GM18907 (cell line): ENCODE data around the gene MLYCD.
A peak's percentile ranks its signal among the peaks of the same experiment; 100 is the strongest.
"Not testable (repeated sequence)": the region's sequence is repeated elsewhere in the genome, so short reads cannot be mapped to it uniquely, and the experiment has no call there.

ENCODE experiments used
- ATAC-seq: cut with Tn5 transposase; IDR thresholded peaks from one replicate; pipeline ENCODE4 v1.9.1; 2021; ENCODE audit warnings: mild to moderate bottlenecking, moderate library complexity; ENCODE audit not compliant: unreplicated experiment

MLYCD gene

DNA sequence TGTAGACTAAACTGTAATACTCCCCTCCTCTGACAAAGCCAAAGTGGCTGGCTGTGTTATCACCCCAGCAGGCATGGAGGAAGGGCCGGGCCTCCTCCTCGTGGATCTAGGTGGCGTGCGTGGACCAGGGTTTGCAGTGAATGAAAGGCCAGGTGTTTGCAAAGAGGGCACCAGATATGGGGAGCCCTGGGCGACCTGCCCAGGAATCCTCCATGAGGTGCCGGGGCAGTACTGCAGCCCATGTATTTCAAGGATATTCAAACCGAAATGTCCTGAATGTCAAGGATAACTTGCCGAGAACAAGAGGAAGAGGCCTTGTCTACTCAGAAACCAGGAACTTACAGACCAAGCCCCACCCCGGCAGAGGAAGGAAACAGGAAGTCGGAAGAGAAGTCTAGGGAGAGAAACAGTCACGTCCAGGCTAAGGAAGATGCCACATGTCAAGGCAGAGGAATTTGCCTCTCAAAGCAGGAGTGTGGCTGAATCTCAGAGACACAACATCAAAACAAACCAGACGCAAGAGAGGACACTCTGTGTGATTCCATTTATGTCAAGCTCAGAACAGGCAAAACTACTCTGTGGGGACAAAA, 40.4 kb downstream of the MLYCD start:
- ATAC-seq: no peak

GRCh38 chr16:83940119-83940518, 41.2 kb downstream of the MLYCD start:
- no peak for ATAC-seq

- no peak for ATAC-seq
These were observed 41.9 kb downstream of the MLYCD start for GRCh38 chr16:83940630-83941378.

DNA sequence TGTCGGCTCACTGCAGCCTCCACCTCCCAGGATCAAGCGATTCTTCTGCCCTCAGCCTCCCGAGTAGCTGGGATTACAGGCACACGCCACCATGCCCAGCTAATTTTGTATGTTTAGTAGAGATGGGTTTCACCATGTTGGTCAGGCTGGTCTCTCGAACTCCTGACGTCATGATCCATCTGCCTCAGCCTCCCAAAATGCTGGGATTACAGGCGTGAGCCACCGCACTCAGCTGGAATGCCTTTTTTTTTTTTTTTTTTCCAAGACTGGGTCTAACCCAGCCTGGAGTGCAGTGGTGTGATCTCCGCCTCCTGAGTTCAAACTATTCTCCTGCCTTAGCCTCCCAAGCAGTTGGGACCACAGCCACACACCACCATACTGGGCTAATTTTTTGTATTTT, 42.6 kb downstream of the MLYCD start:
- not testable (repeated sequence) for ATAC-seq

DNA sequence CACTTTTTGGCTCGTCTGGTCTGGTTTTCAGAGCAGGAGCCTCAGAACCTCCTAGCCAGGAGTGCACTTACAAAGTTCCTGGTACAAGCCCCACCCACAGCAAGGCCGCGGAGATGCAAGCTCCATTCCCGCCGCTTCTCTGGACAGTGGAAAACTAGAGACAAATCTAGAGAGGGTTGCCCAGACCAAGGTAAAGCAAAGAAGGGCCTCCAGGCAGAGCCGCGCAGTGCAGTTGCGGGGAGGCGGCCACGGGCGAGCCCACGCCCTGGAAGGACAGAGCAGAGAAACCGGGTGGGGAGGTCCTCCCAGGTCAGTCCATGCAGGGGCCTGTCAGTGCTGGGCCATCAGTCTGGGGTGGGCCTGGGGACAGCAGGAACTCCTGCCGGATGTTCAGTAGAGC, 43.2 kb downstream of the MLYCD start:
- ATAC-seq: no peak

DNA sequence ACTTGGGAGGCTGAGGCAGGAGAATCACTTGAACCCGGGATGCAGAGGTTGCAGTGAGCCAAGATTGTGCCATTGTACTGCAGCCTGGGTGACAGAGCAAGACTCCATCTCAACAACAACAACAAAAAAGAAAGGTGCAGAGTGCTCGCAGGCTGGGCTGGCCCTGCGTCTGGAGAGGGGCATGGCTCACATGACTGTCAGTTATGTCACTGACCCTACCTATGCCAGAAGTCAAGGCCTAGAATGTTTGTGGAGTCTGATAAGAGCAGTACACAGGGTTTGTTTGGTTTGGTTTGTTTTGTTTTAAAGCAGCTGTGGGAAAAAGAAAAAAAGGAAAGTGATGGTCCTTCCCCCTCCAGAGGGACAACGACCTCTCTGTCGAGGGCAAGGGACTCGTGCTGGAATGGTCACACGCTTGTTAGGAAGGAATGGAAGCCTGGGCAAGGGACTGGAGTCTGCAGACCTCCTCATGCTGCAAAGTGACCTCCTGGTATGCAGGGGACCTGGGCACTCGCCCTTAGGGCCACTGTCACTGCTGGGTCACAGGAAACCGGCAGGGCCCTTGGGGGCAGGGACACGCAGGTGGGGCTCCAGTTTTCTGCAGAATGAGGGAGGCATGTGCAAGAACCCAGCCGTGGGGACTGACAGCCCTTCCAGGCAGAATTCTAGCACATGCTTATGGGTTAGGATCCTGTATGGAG, 44.0 kb downstream of the MLYCD start:
- no peak for ATAC-seq

DNA sequence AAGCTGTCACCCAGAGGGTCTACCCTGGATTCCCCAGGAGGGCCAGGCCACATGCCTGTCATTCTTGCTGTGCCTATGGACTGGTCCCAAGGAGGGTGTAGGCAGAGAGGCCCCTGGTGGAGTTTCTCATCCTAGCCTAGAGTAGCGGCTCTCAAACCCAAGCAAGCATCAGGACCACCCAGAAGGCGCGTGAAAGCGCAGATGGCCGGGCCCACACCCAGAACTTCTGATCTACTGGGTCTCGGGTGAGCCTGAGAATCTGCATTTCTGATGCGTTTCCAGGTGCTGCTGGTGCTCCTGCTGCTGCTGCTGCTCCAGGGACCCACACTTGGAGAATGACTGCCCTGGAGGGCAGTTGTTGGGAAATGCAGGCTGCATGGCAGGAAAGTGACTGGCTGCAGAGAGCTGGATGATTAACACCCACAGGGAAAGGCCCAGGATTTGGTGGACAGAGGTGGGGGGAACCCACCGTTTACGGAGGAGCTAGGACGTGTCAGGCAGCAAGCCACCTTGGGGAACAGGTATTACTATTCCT, 44.7 kb downstream of the MLYCD start:
- ATAC-seq: no peak

DNA sequence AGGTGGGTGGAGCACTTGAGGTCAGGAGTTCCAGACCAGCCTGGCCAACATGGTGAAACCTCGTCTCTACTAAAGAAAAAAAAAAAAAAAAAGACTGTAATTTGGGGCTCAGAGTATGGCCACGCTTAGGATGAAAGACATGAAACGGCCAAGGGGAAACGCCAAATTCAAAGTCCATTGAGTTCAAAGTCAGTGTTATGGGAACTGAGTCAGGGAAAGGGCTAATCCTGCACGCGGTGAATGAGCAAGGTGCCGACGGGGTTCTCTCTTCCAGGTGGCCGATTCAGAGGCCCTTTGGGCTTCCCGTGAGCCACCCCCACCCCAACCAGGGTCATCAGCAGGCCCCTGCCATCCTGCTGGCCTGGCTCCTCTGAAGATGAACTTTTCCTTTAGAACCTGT, 46.7 kb downstream of the MLYCD start:
- ATAC-seq: no peak

- ATAC-seq: no peak
These were observed 47.4 kb downstream of the MLYCD start for GRCh38 chr16:83946154-83946780.

GRCh38 chr16:83946781-83947566, 48.1 kb downstream of the MLYCD start:
- no peak for ATAC-seq

GRCh38 chr16:83947642-83948234, 48.8 kb downstream of the MLYCD start:
- no peak for ATAC-seq

DNA sequence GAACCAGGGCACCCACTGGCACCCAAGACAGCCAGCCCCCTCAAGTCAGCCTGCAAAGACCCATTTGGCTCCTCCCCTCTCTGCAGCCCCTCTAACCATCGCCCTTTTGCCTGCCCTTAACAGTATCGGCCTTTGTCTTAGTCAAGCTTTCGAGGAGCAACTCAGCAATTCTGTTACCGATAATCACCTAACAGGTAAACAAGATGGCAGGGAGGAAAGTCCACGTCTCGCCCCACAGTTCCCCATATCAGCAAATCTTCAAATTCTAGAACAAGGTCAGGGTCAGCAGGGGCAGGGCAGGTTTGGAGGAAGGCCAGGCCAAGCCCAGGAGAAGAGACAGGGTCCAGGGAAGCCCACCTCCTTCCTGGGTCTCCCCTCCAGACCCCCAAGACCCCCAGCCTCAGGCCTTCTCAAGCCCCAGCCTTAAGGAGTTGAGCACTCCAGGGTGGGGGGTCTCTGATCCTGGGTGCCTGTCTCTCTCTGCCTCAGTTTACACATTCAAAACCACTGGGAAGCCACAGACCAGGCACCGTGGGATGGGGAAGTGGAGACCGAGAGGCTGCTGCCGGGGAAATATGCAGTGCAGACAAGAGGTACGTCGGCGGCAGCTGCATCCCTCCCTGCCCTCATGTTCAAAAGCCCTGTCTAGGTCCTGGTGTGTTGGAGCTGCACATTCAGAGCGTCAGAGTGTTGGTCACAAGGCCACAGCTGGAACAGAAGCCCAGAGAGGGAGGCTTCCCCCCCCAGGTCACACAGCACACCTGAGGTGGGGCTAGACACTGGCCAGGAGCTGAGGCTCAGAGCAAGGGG, 50.2 kb downstream of the MLYCD start:
- ATAC-seq: no peak

- ATAC-seq: no peak
These were observed 50.7 kb downstream of the MLYCD start for GRCh38 chr16:83949724-83950001.

DNA sequence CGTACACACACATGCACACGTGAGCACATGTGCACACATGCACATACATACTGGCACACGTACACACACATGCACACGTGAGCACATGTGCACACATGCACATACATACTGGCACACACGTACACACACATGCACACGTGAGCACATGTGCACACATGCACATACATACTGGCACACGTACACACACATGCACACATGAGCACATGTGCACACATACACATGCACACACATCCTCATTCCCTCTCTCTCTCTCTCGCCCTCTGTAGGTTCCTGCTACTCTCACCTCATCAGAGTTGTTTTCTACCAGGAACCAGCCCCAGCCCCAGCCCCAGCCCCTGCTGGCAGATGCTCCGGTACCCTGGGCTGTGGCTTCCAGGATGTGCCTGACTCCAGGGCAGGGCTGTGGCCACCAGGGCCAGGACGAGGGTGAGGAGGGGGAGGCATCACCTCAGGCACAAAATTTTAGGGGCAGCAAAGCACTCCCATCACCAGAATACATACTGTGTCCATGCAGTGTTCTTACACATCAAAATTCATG, 52.0 kb downstream of the MLYCD start:
- ATAC-seq: not testable (repeated sequence)

- ATAC-seq: no peak
These were observed 52.6 kb downstream of the MLYCD start for GRCh38 chr16:83951544-83951943.

GRCh38 chr16:83952587-83952939, 53.6 kb downstream of the MLYCD start:
- no peak for ATAC-seq

- ATAC-seq: peak; percentile 87
These were observed 54.3 kb downstream of the MLYCD start, which contains the start of gene OSGIN1 for GRCh38 chr16:83952940-83953795. Gene OSGIN1 (plus strand): TSS chr16:83953240. CDS start chr16:83957672, 4,432 bp downstream.

- ATAC-seq: no peak
These were observed 55.1 kb downstream of the MLYCD start for GRCh38 chr16:83953796-83954576.
